SH-SY5Y (cell line): Measurements from ENCODE around the gene NPY.

Experiments used
- GATA2 ChIP-seq: IDR thresholded peaks from 2 replicates; pipeline ENCODE4 v1.6.1; 2011; ENCODE audit warnings: mild to moderate bottlenecking, low read depth, low read length
- GATA3 ChIP-seq: IDR thresholded peaks from 2 replicates; pipeline ENCODE4 v1.6.1; 2011; ENCODE audit warnings: low read depth, mild to moderate bottlenecking, low read length, moderate library complexity

DNA sequence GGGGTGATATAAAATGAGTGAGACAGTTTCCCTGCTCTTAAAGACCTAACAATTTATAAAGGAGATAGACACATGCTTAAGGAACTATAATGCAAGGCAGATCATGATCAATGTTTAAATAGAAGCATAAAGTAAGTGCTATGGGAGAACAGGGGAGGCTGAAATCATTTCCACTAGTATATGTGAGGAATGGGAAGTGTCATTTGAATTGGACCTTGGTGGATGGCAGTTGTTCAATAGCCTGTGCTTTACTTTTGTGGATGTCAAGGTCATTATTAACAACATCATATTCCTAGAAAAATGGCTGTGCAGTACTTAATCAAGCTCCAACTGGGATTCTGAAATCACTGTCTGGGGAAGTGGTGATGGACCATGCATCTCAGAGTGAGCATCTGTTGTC is 14.7 kb downstream of the NPY start:
- TF ChIP-seq GATA2 (no peak), GATA3 (no peak)
